Activated naive CD4-positive, alpha-beta T cell treated with anti-CD3 and anti-CD28 coated beads, Interleukin-2, amount 10 ng/mL, durations not matched to agents 7 days and 5 days (primary cell): ENCODE measurements around the gene ZNF792.
"Not testable (repeated sequence)": the region's sequence is repeated elsewhere in the genome, so short reads cannot be mapped to it uniquely, and the experiment has no call there.

Source experiments
- CTCF ChIA-PET: fragments of 350-600 bp; sonication (Branson Sonifier 250); formaldehyde crosslinking; loops from one replicate; lab custom pipeline; 2021; ENCODE audit warnings: antibody characterized with exemption; lab: Charles Lee
- DNase-seq: peaks from one replicate; pipeline ENCODE4 v3.0.0-alpha.2; 2020
- H3K27ac Mint-ChIP-seq: one replicate; pipeline ENCODE4 v1.8.0; 2021; ENCODE audit warnings: mild to moderate bottlenecking, moderate library complexity, mixed read lengths
- H3K27me3 Mint-ChIP-seq: one replicate; pipeline ENCODE4 v1.8.0; 2021; ENCODE audit warnings: mild to moderate bottlenecking, mixed read lengths
- H3K36me3 Mint-ChIP-seq: one replicate; pipeline ENCODE4 v1.8.0; 2021; ENCODE audit warnings: mixed read lengths
- H3K4me1 Mint-ChIP-seq: one replicate; pipeline ENCODE4 v1.8.0; 2021; ENCODE audit warnings: mixed read lengths
- H3K4me3 Mint-ChIP-seq: one replicate; pipeline ENCODE4 v1.8.0; 2021; ENCODE audit warnings: mild to moderate bottlenecking, moderate library complexity, mixed read lengths
- H3K9me3 Mint-ChIP-seq: one replicate; pipeline ENCODE4 v1.8.0; 2021; ENCODE audit warnings: mixed read lengths

Gene ZNF792

DNA sequence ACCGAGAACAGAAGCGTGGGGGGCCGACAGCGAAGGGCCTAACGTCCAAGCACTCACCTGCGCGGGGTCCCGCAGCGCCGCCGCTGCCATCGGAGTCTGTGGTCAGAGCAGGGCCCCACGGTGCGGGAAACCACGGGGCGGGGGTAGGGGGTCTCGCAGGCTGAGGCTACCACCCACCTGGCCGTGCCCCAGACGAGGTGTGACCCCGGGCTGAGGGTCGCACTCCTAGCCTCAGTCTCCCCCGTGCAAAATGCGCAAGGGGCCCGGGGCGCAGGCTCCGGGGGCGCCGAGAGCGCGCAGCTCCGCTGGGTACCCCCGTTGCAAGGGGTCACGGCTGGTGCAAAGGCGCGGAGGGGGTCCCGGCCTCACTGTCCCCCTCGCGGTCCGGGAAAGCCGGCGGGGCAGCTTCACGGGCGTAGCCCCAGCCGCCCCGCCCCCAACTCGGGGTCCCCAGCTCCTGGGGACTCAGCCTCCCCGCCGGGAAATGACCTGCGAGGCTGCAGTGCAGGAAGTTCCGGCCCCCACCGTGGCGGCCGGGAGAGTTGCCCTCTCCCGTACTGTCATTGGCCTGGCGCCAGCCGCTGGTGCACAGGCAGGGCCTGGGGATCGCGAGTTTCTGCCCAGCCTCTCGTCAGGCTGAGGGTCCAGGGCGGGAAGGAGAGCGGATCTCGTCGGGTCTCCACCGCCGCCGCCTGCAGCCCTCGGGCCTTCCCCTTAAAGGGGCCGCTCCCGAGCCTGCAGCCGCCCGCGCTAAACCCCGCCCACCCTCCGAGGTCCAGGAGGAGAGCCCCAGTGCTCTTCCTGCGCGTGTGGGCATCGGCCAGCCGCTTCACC lies at the start of gene ZNF792:
ZNF792 (minus strand) TSS at position 657 of the 834 bp plus-strand sequence; CDS start at position 90, 567 bp downstream.
- H3K9me3 Mint-ChIP-seq, result peaks cover 75% of the 10 kb centered on the region
- CTCF ChIA-PET, result no interaction called here
- peak within 1 kb of the TSS; percentile 91 for H3K27ac Mint-ChIP-seq
- H3K27me3 Mint-ChIP-seq, result peaks cover 17% of the 10 kb centered on the region
- H3K4me3 Mint-ChIP-seq, result peak within 1 kb of the TSS; percentile 97
- peaks cover 65% of the 10 kb centered on the region for H3K36me3 Mint-ChIP-seq
- peaks cover 25% of the 10 kb centered on the region for H3K4me1 Mint-ChIP-seq
- peak; percentile 64 for DNase-seq

- peaks cover 65% of the 10 kb centered on the region for H3K4me1 Mint-ChIP-seq
Observed at GRCh38 chr19:35013041-35013819, 49.2 kb upstream of the ZNF792 start.

DNA sequence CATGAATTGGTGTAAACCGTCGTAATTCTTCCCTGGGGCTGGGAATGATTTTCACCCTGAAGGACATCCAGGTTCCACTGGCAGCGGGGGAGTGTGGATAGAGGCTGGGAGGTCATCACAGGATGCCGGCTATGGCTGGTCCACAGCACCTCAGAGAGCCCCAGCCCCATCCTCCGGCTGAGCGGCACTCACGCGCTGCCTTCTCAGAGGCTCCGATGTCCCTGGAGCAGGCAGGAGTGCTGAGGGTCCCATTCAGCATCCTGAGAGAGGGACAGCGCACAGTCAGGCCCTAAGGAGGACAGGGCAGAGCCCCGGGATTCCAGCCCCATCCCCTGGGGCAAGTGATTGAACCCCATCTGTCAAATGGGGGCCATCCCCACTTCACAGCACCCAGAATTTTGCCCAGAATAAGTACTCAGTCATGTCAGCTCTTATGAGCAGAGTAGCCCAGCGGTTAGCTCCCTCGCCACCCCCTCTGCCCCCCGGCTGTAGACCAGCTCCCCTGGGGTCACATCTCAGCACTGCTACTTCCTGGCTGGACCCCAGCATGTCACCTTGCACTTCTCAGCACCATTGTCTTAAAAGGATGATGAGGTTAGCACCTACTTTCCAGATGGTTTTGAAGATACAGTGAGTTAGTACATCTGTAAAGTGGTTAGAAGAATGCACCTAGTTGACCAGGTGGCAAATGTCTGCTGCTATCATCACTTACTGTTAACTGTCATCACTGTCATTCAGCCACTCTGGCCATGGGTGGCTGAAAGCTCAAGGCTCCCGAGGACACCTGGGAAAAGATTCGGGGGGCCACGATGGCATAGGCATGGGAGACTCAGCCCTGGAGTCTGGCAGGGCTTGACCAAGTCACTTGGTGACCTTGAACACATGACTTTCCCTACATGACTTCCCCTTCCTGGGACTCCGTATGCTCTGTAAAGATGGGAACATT lies 48.0 kb upstream of the ZNF792 start:
- Mint-ChIP-seq H3K27me3 (no peaks in the 10 kb centered on the region), H3K27ac (peak overlapping the region; percentile 83), H3K4me3 (no peak overlapping the region), H3K36me3 (peaks cover 58% of the 10 kb centered on the region), H3K4me1 (peaks cover 59% of the 10 kb centered on the region), H3K9me3 (no peaks in the 10 kb centered on the region)
- CTCF ChIA-PET, result interaction anchor here (0.7 to 5.4 kb wide), 3 partner anchors 39 to 129 kb away, joined by 3 to 65 read pairs (median 12); no protein-coding TSS in a partner anchor
- no peak for DNase-seq

More at GRCh38 chr19:35013041-35013819, 49.2 kb upstream of the ZNF792 start:
- CTCF ChIA-PET, result interaction anchor here (0.7 to 5.4 kb wide), 9 partner anchors 9 to 341 kb away, joined by 3 to 65 read pairs (median 4); partner anchors contain the start of gene GRAMD1A
- H3K36me3 Mint-ChIP-seq, result peaks cover 65% of the 10 kb centered on the region
- H3K4me3 Mint-ChIP-seq, result peak overlapping the region; percentile 25
- DNase-seq, result peak; percentile 84
- no peaks in the 10 kb centered on the region for H3K27me3 Mint-ChIP-seq
- H3K27ac Mint-ChIP-seq, result peak overlapping the region; percentile 92
- no peaks in the 10 kb centered on the region for H3K9me3 Mint-ChIP-seq

DNA sequence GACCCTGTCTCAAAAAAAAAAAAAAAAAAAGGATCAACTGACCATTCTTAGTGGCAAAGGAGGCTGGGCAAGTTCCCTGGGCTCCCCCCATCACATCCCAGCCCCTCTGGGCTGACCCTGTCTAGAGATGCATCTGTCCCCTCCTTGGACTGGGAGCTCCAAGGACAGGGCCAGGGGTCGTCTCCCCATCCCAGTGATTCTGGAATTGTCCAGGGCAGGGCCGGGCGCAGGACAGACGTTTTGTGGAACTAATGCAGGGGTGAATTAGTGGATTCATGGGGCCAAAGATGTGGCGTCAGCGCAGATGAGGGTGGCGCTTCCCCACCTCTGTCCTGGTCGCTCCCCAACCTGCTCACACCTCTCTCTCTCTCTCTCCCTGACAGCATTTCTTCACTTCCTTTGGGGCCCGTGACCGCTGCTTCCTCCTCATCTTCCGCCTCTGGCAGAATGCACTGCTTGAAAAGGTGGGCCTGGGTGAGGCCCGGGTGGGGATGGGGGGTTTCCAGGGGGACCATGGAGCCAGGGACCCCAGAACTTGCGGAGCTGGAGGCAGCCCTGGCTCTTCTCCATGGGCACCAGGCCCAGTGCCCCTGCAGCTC lies 47.2 kb upstream of the ZNF792 start:
- DNase-seq, result no peak
- H3K27ac Mint-ChIP-seq, result peak overlapping the region; percentile 52
- no peaks in the 10 kb centered on the region for H3K9me3 Mint-ChIP-seq
- peaks cover 65% of the 10 kb centered on the region for H3K4me1 Mint-ChIP-seq
- no peak overlapping the region for H3K4me3 Mint-ChIP-seq
- CTCF ChIA-PET, result interaction anchor here (0.7 to 5.4 kb wide), 2 partner anchors 32 to 38 kb away, joined by 3 to 65 read pairs; no protein-coding TSS in a partner anchor
- no peaks in the 10 kb centered on the region for H3K27me3 Mint-ChIP-seq
- peaks cover 65% of the 10 kb centered on the region for H3K36me3 Mint-ChIP-seq

- CTCF ChIA-PET, result interaction anchor here (1.2 to 5.4 kb wide), 3 partner anchors 15 to 37 kb away, joined by 3 to 65 read pairs (median 18); no protein-coding TSS in a partner anchor
- H3K4me1 Mint-ChIP-seq, result peaks cover 56% of the 10 kb centered on the region
- no peaks in the 10 kb centered on the region for H3K27me3 Mint-ChIP-seq
- peaks cover 56% of the 10 kb centered on the region for H3K36me3 Mint-ChIP-seq
- H3K27ac Mint-ChIP-seq, result no peak overlapping the region
- no peak overlapping the region for H3K4me3 Mint-ChIP-seq
- no peaks in the 10 kb centered on the region for H3K9me3 Mint-ChIP-seq
- DNase-seq, result no peak
Observed at GRCh38 chr19:35009424-35010415, 45.7 kb upstream of the ZNF792 start.

DNA sequence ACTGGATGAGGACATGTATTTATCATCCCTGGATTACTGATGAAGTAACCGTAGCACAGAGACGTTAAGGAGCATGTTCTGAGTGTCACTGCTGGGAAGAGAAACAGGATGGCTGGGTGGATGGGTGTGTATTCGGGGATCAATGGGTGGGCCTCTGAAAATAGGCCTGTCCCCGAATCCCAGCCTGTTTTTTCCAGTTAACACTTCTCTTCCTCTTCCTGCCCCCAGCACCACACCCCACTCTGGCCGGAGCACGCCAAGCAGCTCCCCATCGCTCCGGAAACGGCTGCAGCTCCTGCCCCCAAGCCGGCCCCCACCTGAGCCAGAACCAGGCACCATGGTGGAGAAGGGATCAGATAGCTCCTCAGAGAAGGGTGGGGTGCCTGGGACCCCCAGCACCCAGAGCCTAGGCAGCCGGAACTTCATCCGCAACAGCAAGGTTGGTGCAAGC lies 44.9 kb upstream of the ZNF792 start:
- Mint-ChIP-seq H3K36me3 (peaks cover 54% of the 10 kb centered on the region), H3K27me3 (no peaks in the 10 kb centered on the region), H3K27ac (no peak overlapping the region), H3K4me1 (peaks cover 55% of the 10 kb centered on the region), H3K9me3 (no peaks in the 10 kb centered on the region), H3K4me3 (no peak overlapping the region)
- CTCF ChIA-PET, result interaction anchor here (3.6 kb wide), 1 partner anchor 36 kb away, joined by 18 read pairs; no protein-coding TSS in a partner anchor
- DNase-seq, result no peak

- peak overlapping the region; percentile 15 for H3K27ac Mint-ChIP-seq
- DNase-seq, H3K27me3 Mint-ChIP-seq, H3K9me3 Mint-ChIP-seq, H3K4me3 Mint-ChIP-seq: not testable (repeated sequence)
- CTCF ChIA-PET, result interaction anchor here (3.6 kb wide), 1 partner anchor 35 kb away, joined by 18 read pairs; no protein-coding TSS in a partner anchor
- peaks cover 57% of the 10 kb centered on the region for H3K36me3 Mint-ChIP-seq
- peaks cover 55% of the 10 kb centered on the region for H3K4me1 Mint-ChIP-seq
Observed at GRCh38 chr19:35007427-35007826, 43.4 kb upstream of the ZNF792 start.

GRCh38 chr19:35006999-35007365 lies 43.0 kb upstream of the ZNF792 start:
- no peak for DNase-seq
- H3K36me3 Mint-ChIP-seq, result peaks cover 57% of the 10 kb centered on the region
- H3K4me3 Mint-ChIP-seq, result no peak overlapping the region
- H3K9me3 Mint-ChIP-seq, result no peaks in the 10 kb centered on the region
- CTCF ChIA-PET, result interaction anchor here (3.6 kb wide), 1 partner anchor 34 kb away, joined by 18 read pairs; no protein-coding TSS in a partner anchor
- H3K27me3 Mint-ChIP-seq, result no peaks in the 10 kb centered on the region
- peaks cover 55% of the 10 kb centered on the region for H3K4me1 Mint-ChIP-seq
- peak overlapping the region; percentile 15 for H3K27ac Mint-ChIP-seq

DNA sequence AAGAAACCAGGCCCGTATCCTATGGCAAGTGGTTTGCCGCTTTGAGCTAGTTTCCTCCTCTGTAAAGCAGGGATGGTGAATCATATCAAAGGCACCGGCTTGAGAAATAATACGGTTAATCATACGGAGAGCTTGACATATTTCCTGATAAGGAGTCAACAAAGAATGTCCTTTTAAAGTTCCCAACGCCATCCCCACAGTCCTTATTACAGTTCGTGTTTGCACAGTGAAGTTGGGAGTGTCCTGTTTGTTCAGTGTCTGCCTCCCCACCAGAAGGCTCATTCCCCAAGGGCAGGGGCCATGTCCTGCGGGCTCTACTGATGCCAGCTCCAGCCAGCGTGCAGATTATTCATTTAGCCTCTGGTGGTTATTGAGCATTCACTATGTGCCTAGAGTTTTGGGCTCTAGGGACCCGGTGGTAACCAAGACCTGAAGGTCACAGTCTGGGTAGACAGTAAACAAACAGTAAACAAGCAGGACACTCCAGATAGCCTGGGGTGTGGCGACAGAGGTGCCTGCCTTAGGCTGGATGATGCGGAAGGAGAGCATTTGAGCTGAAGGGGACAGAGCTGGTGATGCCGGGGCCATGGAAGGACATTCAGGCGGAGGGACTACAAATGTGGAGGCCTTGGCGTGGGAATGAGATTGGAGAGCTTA lies 42.4 kb upstream of the ZNF792 start:
- Mint-ChIP-seq H3K4me1 (peaks cover 54% of the 10 kb centered on the region), H3K4me3 (no peak overlapping the region), H3K36me3 (peaks cover 57% of the 10 kb centered on the region), H3K27me3 (no peaks in the 10 kb centered on the region), H3K27ac (peak overlapping the region; percentile 15), H3K9me3 (no peaks in the 10 kb centered on the region)
- no peak for DNase-seq
- CTCF ChIA-PET, result interaction anchor here (3.6 kb wide), 1 partner anchor 34 kb away, joined by 18 read pairs; no protein-coding TSS in a partner anchor

DNA sequence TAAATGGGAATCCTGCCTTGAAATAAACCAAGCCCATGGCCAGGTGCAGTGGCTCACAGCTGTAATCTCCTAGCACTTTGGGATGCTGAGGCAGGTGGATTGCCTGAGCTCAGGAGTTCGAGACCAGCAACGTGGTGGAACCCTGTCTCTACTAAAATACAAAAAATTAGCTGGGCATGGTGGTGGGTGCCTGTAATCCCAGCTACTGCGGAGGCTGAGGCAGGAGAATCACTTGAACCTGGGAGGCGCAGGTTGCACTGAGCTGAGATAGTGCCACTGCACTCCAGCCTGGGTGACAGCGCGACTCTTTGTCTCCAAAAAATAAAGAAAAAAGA lies 41.9 kb upstream of the ZNF792 start:
- not testable (repeated sequence) for H3K9me3 Mint-ChIP-seq, H3K4me3 Mint-ChIP-seq, DNase-seq, H3K27me3 Mint-ChIP-seq
- peaks cover 52% of the 10 kb centered on the region for H3K4me1 Mint-ChIP-seq
- peak overlapping the region; percentile 33 for H3K27ac Mint-ChIP-seq
- CTCF ChIA-PET, result interaction anchor here (3.6 kb wide), 1 partner anchor 33 kb away, joined by 18 read pairs; no protein-coding TSS in a partner anchor
- peaks cover 57% of the 10 kb centered on the region for H3K36me3 Mint-ChIP-seq

DNA sequence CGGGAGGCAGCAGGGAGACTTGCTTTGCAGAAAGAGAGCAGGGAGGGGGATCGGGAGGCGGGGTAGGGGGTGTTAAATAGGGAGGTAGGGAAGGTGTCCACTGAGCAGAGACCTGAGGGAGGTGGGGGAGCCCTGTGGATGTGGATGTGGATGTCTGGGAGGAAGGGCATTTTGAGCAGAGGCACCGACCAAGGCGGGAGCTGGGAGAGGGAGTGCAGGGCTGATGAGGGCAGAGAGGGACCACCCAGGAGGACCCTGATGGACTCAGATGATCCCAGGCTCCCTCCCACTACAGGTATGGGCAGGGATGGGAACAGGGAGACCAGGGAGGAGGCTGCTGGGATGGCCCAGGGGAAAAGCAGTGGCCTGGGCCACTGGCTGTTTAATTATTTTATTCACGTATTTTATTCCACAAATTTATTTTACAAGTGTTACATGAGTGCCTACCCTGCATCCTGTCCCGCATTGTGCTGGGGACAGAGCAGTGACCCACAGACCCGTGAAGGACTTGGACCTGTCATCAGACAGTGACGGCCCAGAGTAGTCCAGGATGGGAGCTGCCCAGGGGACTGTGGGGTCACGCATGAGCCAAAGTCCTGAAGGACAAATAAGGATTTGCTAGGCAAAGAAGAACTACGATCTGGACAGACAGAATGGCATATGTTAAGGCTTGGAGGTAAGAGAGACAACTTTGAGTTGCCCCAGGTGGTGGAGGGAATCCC lies 41.4 kb upstream of the ZNF792 start:
- peaks cover 48% of the 10 kb centered on the region for H3K4me1 Mint-ChIP-seq
- H3K4me3 Mint-ChIP-seq, result no peak overlapping the region
- H3K36me3 Mint-ChIP-seq, result peaks cover 55% of the 10 kb centered on the region
- no peaks in the 10 kb centered on the region for H3K27me3 Mint-ChIP-seq
- H3K27ac Mint-ChIP-seq, result peak overlapping the region; percentile 30
- no peaks in the 10 kb centered on the region for H3K9me3 Mint-ChIP-seq
- CTCF ChIA-PET, result no interaction called here
- DNase-seq, result no peak
